Uterus (tissue), 2 donors: Measurements from ENCODE around the gene ALPP.

Source experiments
- POLR2A ChIP-seq, 2 donors: fragments of 450-650 bp; IDR thresholded peaks; one replicate each; pipeline ENCODE4 v1.6.1; 2016; ENCODE audit warnings: antibody characterized with exemption in 2 of 2, mild to moderate bottlenecking in 1 of 2, moderate library complexity in 1 of 2
- TF ChIP-seq, protein P1 (sequence below), 4 experiments: fragments of 200-600 bp in 2 of 4; fragments of 450-650 bp in 2 of 4; sonication (generic) in 2 of 4; IDR thresholded peaks; one replicate each; pipeline ENCODE4 v1.5.1; 2016 to 2019; ENCODE audit warnings: antibody characterized with exemption in 4 of 4, mild to moderate bottlenecking in 2 of 4, moderate library complexity in 1 of 4

DNA sequence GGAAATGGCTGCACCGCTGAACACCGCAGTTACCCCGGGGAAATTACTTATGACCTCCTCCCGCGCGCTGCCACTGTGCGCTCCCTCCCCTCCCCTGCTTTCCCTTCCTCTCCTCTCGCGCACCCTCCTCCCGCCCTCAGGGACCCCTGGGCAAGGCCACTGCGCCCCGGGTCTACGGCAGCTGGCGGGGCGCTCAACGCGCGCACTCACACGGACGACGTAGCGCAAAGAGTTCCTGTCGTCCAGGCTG is 7.9 kb downstream of the ALPP start:
- TF ChIP-seq, protein P1, sequence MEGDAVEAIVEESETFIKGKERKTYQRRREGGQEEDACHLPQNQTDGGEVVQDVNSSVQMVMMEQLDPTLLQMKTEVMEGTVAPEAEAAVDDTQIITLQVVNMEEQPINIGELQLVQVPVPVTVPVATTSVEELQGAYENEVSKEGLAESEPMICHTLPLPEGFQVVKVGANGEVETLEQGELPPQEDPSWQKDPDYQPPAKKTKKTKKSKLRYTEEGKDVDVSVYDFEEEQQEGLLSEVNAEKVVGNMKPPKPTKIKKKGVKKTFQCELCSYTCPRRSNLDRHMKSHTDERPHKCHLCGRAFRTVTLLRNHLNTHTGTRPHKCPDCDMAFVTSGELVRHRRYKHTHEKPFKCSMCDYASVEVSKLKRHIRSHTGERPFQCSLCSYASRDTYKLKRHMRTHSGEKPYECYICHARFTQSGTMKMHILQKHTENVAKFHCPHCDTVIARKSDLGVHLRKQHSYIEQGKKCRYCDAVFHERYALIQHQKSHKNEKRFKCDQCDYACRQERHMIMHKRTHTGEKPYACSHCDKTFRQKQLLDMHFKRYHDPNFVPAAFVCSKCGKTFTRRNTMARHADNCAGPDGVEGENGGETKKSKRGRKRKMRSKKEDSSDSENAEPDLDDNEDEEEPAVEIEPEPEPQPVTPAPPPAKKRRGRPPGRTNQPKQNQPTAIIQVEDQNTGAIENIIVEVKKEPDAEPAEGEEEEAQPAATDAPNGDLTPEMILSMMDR (IDR thresholded peaks at IDR 0.05), result no peak
- TF ChIP-seq POLR2A (IDR thresholded peaks at IDR 0.05), result no peak
